ENCODE measurements around the gene MRPL10.

DNA sequence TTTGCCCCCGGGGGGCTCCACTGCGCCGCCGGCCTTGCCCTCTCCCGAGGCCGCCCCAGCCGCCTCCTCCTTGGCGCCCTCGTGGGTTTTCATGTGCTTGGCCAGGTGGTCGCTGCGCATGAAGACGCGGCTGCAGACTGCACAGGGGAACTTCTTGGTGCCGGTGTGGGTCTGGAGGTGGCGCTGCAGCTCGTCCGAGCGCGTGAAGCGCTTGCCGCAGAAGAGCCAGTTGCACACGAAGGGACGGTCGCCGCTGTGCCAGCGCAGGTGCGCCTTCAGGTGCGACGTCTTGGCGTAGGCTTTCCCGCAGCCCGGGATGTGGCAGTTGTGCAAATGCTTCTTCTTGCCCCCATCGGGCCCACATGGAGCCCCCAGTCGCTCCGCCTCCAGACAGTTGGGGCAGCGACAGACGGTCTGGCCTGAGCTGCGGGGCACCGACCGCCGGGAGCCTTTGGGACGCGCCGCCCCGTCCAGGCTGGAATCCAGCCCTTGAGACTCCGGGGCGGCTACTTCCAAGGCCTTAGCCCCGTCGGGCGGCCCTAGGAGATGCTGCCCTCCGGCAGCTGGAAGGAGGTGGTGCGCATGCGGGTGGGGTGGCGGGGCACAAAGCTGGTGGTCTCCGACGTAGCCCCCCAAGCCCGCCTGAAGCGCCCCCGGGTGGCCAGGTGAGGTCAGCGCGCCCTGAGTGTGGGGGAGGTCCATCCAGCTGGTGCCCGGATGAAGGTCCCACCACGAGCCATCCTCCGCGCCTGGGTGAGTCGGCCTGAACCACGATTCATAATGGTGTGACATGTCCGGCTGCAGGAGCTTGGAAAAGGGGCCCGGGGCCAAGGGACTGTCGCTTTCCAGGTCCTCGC lies 16.2 kb upstream of the MRPL10 start:
- no peak for TF ChIP-seq EZH2 (IDR thresholded peaks at IDR 0.05; ENCODE audit: low read length, missing control alignments)
- TF ChIP-seq, protein P1, sequence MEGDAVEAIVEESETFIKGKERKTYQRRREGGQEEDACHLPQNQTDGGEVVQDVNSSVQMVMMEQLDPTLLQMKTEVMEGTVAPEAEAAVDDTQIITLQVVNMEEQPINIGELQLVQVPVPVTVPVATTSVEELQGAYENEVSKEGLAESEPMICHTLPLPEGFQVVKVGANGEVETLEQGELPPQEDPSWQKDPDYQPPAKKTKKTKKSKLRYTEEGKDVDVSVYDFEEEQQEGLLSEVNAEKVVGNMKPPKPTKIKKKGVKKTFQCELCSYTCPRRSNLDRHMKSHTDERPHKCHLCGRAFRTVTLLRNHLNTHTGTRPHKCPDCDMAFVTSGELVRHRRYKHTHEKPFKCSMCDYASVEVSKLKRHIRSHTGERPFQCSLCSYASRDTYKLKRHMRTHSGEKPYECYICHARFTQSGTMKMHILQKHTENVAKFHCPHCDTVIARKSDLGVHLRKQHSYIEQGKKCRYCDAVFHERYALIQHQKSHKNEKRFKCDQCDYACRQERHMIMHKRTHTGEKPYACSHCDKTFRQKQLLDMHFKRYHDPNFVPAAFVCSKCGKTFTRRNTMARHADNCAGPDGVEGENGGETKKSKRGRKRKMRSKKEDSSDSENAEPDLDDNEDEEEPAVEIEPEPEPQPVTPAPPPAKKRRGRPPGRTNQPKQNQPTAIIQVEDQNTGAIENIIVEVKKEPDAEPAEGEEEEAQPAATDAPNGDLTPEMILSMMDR (conservative IDR thresholded peaks at IDR 0.05 in 1 of 2, IDR thresholded peaks at IDR 0.05 in 1 of 2; ENCODE audit: low read depth in 1 of 2, low read length in 2 of 2) = peak; percentile 3 to 10

All from fibroblast of lung (primary cell).